Ectodermal cell (in vitro differentiated cells): Measurements from ENCODE around the gene CNTN5.
"Not testable (repeated sequence)": the region's sequence is repeated elsewhere in the genome, so short reads cannot be mapped to it uniquely, and the experiment has no call there.

Experiments
- H3K27ac ChIP-seq: 2 replicates; pipeline ENCODE4 v1.7.0; 2013; ENCODE audit warnings: mild to moderate bottlenecking, low read depth, low read length; ENCODE audit not compliant: insufficient read depth, poor library complexity, severe bottlenecking
- H3K27me3 ChIP-seq: 2 replicates; pipeline ENCODE4 v1.7.0; 2013; ENCODE audit warnings: mild to moderate bottlenecking, low read length; ENCODE audit not compliant: insufficient read depth, control insufficient read depth, poor library complexity, severe bottlenecking
- H3K36me3 ChIP-seq: one replicate; pipeline ENCODE4 v1.7.0; 2013; ENCODE audit warnings: low read length; ENCODE audit not compliant: control insufficient read depth, insufficient read depth
- H3K4me1 ChIP-seq: one replicate; pipeline ENCODE4 v1.7.0; 2013; ENCODE audit warnings: low read length; ENCODE audit not compliant: control insufficient read depth, insufficient read depth
- H3K4me3 ChIP-seq: 2 replicates; pipeline ENCODE4 v1.7.0; 2013; ENCODE audit warnings: low read depth, low read length, control low read depth; ENCODE audit not compliant: insufficient read depth
- H3K9me3 ChIP-seq: 2 replicates; pipeline ENCODE4 v1.7.0; 2013; ENCODE audit warnings: mild to moderate bottlenecking, low read length, moderate library complexity; ENCODE audit not compliant: control insufficient read depth
- WGBS, 2 experiments: methylation state at CpG; one replicate each; pipeline ENCODE4 v1.1.7; 2013; ENCODE audit warnings: missing lambda C conversion rate in 2 of 2; 5-methylcytosine and 5-hydroxymethylcytosine counted together

Gene CNTN5

GRCh38 chr11:99256614-99257013, 235.9 kb downstream of the CNTN5 start:
- H3K27ac ChIP-seq, result no peak overlapping the region
- no peak overlapping the region for H3K4me3 ChIP-seq
- 100% methylated on average over 1 of the region's 1 CpG; no CpG with 5 or more reads in 1 of the 2 experiments for WGBS, 2 experiments
- H3K9me3 ChIP-seq, result no peaks in the 10 kb centered on the region
- H3K36me3 ChIP-seq, result no peaks in the 10 kb centered on the region
- H3K27me3 ChIP-seq, result no peaks in the 10 kb centered on the region
- no peaks in the 10 kb centered on the region for H3K4me1 ChIP-seq

- no peak overlapping the region for H3K4me3 ChIP-seq
- no peak overlapping the region for H3K27ac ChIP-seq
- no peaks in the 10 kb centered on the region for H3K4me1 ChIP-seq
- no peaks in the 10 kb centered on the region for H3K9me3 ChIP-seq
- no peaks in the 10 kb centered on the region for H3K36me3 ChIP-seq
- no peaks in the 10 kb centered on the region for H3K27me3 ChIP-seq
- 55 to 91% methylated on average over 1 of the region's 1 CpG for WGBS, 2 experiments
Measured at GRCh38 chr11:99257131-99257530, 236.4 kb downstream of the CNTN5 start.

GRCh38 chr11:99260696-99261095, 239.9 kb downstream of the CNTN5 start:
- 94% methylated on average over 1 of the region's 1 CpG; no CpG with 5 or more reads in 1 of the 2 experiments for WGBS, 2 experiments
- H3K4me3 ChIP-seq, result no peak overlapping the region
- H3K4me1 ChIP-seq, result no peaks in the 10 kb centered on the region
- H3K9me3 ChIP-seq, result no peaks in the 10 kb centered on the region
- H3K27ac ChIP-seq, result no peak overlapping the region
- no peaks in the 10 kb centered on the region for H3K27me3 ChIP-seq
- no peaks in the 10 kb centered on the region for H3K36me3 ChIP-seq

GRCh38 chr11:99268886-99269285, 248.1 kb downstream of the CNTN5 start:
- no peaks in the 10 kb centered on the region for H3K36me3 ChIP-seq
- no peak overlapping the region for H3K4me3 ChIP-seq
- H3K9me3 ChIP-seq, result no peaks in the 10 kb centered on the region
- H3K27ac ChIP-seq, result no peak overlapping the region
- no peaks in the 10 kb centered on the region for H3K27me3 ChIP-seq
- WGBS, 2 experiments, result 84 to 88% methylated on average over 2 of the region's 3 CpGs
- H3K4me1 ChIP-seq, result no peaks in the 10 kb centered on the region

GRCh38 chr11:99271527-99271926, 250.8 kb downstream of the CNTN5 start:
- Histone ChIP-seq H3K36me3 (no peaks in the 10 kb centered on the region), H3K4me1 (no peaks in the 10 kb centered on the region), H3K9me3 (no peaks in the 10 kb centered on the region), H3K27ac (no peak overlapping the region), H3K4me3 (no peak overlapping the region), H3K27me3 (no peaks in the 10 kb centered on the region)
- WGBS, 2 experiments, result 72 to 73% methylated on average over 5 of the region's 5 CpGs

- WGBS, 2 experiments, result 91 to 94% methylated on average over 2 of the region's 2 CpGs
- no peak overlapping the region for H3K27ac ChIP-seq
- H3K27me3 ChIP-seq, result no peaks in the 10 kb centered on the region
- H3K36me3 ChIP-seq, result no peaks in the 10 kb centered on the region
- H3K4me3 ChIP-seq, result no peak overlapping the region
- no peaks in the 10 kb centered on the region for H3K4me1 ChIP-seq
- H3K9me3 ChIP-seq, result no peaks in the 10 kb centered on the region
Measured at GRCh38 chr11:99275521-99275920, 254.8 kb downstream of the CNTN5 start.

- Histone ChIP-seq H3K27me3 (no peaks in the 10 kb centered on the region), H3K36me3 (no peaks in the 10 kb centered on the region), H3K9me3 (no peaks in the 10 kb centered on the region), H3K27ac (no peak overlapping the region), H3K4me1 (no peaks in the 10 kb centered on the region), H3K4me3 (no peak overlapping the region)
- no CpG with 5 or more reads among the region's 1 CpG for WGBS, 2 experiments
Measured at GRCh38 chr11:99277281-99277680, 256.5 kb downstream of the CNTN5 start.

GRCh38 chr11:99279266-99279665, 258.5 kb downstream of the CNTN5 start:
- Histone ChIP-seq H3K27ac (no peak overlapping the region), H3K36me3 (no peaks in the 10 kb centered on the region), H3K4me3 (no peak overlapping the region), H3K4me1 (no peaks in the 10 kb centered on the region), H3K27me3 (no peaks in the 10 kb centered on the region), H3K9me3 (no peaks in the 10 kb centered on the region)

- Histone ChIP-seq H3K4me1 (no peaks in the 10 kb centered on the region), H3K4me3 (no peak overlapping the region), H3K9me3 (no peaks in the 10 kb centered on the region), H3K36me3 (no peaks in the 10 kb centered on the region), H3K27ac (no peak overlapping the region), H3K27me3 (no peaks in the 10 kb centered on the region)
- WGBS, 2 experiments, result 91% methylated on average over 1 of the region's 1 CpG
Measured at GRCh38 chr11:99281331-99281730, 260.6 kb downstream of the CNTN5 start.

- H3K36me3 ChIP-seq, H3K9me3 ChIP-seq, H3K4me1 ChIP-seq, H3K4me3 ChIP-seq, H3K27me3 ChIP-seq, H3K27ac ChIP-seq: not testable (repeated sequence)
- 83 to 89% methylated on average over 8 of the region's 8 CpGs for WGBS, 2 experiments
Measured at GRCh38 chr11:99297925-99298324, 277.2 kb downstream of the CNTN5 start.

GRCh38 chr11:99307510-99308088, 286.9 kb downstream of the CNTN5 start:
- H3K27me3 ChIP-seq, result no peaks in the 10 kb centered on the region
- H3K4me1 ChIP-seq, result no peaks in the 10 kb centered on the region
- no peak overlapping the region for H3K4me3 ChIP-seq
- H3K27ac ChIP-seq, result no peak overlapping the region
- 87 to 98% methylated on average over 2 of the region's 3 CpGs for WGBS, 2 experiments
- H3K36me3 ChIP-seq, result no peaks in the 10 kb centered on the region
- H3K9me3 ChIP-seq, result no peaks in the 10 kb centered on the region
